Mucosa of rectum (tissue), 2 donors: ENCODE results near the gene IRS4.

Experiments
- H3K27ac ChIP-seq, 2 donors: one replicate each; pipeline ENCODE4 v1.7.0; 2013; ENCODE audit warnings: inconsistent platforms in 2 of 2, low read depth in 2 of 2, low read length in 2 of 2
- H3K27me3 ChIP-seq, 2 donors: one replicate each; pipeline ENCODE4 v1.7.0; 2013; ENCODE audit warnings: low read length in 2 of 2; ENCODE audit not compliant: control insufficient read depth in 2 of 2, insufficient read depth in 2 of 2
- H3K36me3 ChIP-seq, 2 donors: one replicate each; pipeline ENCODE4 v1.7.0; 2013; ENCODE audit warnings: low read length in 2 of 2; ENCODE audit not compliant: control insufficient read depth in 2 of 2, insufficient read depth in 2 of 2
- H3K4me1 ChIP-seq, 2 donors: one replicate each; pipeline ENCODE4 v1.7.0; 2013; ENCODE audit warnings: low read length in 2 of 2, mild to moderate bottlenecking in 1 of 2; ENCODE audit not compliant: control insufficient read depth in 2 of 2, insufficient read depth in 2 of 2
- H3K4me3 ChIP-seq, 2 donors: one replicate each; pipeline ENCODE4 v1.7.0; 2013; ENCODE audit warnings: low read length in 2 of 2
- H3K9ac ChIP-seq, 2 donors: one replicate each; pipeline ENCODE4 v1.7.0; 2013; ENCODE audit warnings: low read length in 2 of 2, low read depth in 1 of 2, mild to moderate bottlenecking in 1 of 2
- H3K9me3 ChIP-seq, 2 donors: one replicate each; pipeline ENCODE4 v1.7.0; 2013; ENCODE audit warnings: low read length in 2 of 2; ENCODE audit not compliant: control insufficient read depth in 2 of 2
- donor health status: healthy.
- donor health status: Normal muscosa, but diverticular disease.

The IRS4 gene

GRCh38 chrX:108731153-108731552 lies 5.2 kb downstream of the IRS4 start:
- peaks cover 15 to 23% of the 10 kb centered on the region in 2 donors for H3K27me3 ChIP-seq

DNA sequence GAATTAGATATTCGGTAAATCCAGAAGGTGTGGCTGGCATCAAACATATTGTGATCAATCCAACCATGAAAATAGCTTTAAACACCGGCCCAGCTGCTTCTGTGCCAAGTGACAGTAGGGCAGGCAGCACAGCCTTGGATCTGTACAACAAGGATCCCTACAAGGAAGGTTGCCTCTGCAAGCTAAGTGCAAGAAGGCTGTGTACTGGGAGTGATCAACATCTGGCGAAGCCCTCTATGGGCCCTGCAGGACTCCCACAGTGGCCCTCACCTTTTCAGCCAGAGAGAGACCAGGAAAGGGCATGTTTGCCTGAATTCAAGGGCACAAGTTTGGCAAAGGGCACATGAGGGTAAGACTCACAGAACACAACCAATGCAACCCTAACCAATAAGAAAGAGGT lies 9.6 kb downstream of the IRS4 start:
- no peaks in the 10 kb centered on the region for H3K4me1 ChIP-seq
- peaks cover 0 to 9% of the 10 kb centered on the region in 2 donors for H3K27me3 ChIP-seq
- H3K27ac ChIP-seq, result no peak overlapping the region
- H3K36me3 ChIP-seq, result no peaks in the 10 kb centered on the region
- H3K4me3 ChIP-seq, result no peak overlapping the region
- H3K9me3 ChIP-seq, result no peaks in the 10 kb centered on the region
- no peak overlapping the region for H3K9ac ChIP-seq

More at GRCh38 chrX:108731153-108731552, 5.2 kb downstream of the IRS4 start:
- Histone ChIP-seq H3K27ac (no peak overlapping the region), H3K4me1 (no peaks in the 10 kb centered on the region), H3K9ac (no peak overlapping the region), H3K4me3 (no peak overlapping the region), H3K36me3 (no peaks in the 10 kb centered on the region), H3K9me3 (no peaks in the 10 kb centered on the region)

DNA sequence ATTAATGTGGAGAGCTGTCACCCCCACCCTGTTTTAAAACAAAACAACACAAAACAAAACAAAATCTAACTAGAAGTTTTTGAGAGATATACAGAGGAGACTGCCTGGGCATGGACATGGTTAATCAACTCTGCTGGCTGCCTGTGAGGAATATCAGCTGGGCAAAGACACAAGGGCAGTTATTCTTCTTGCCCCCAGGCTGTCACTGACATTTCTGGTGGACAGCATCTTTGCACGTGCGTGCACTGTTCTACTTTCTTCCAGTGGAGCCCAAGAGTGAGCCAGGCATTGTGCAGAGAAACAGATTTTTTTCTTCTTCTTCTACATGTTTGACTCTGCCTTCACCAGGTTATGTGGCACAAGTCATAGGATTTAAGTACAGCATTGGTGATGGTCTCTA lies 13.8 kb downstream of the IRS4 start:
- Histone ChIP-seq H3K4me3 (no peak overlapping the region), H3K9ac (no peak overlapping the region), H3K27me3 (peaks cover 0 to 3% of the 10 kb centered on the region in 2 donors), H3K4me1 (no peaks in the 10 kb centered on the region), H3K36me3 (no peaks in the 10 kb centered on the region), H3K9me3 (no peaks in the 10 kb centered on the region), H3K27ac (no peak overlapping the region)

- Histone ChIP-seq H3K9me3 (no peaks in the 10 kb centered on the region), H3K27me3 (no peaks in the 10 kb centered on the region), H3K27ac (no peak overlapping the region), H3K36me3 (no peaks in the 10 kb centered on the region), H3K4me3 (no peak overlapping the region), H3K4me1 (no peaks in the 10 kb centered on the region), H3K9ac (no peak overlapping the region)
These were observed 23.5 kb downstream of the IRS4 start for GRCh38 chrX:108712886-108713285.

DNA sequence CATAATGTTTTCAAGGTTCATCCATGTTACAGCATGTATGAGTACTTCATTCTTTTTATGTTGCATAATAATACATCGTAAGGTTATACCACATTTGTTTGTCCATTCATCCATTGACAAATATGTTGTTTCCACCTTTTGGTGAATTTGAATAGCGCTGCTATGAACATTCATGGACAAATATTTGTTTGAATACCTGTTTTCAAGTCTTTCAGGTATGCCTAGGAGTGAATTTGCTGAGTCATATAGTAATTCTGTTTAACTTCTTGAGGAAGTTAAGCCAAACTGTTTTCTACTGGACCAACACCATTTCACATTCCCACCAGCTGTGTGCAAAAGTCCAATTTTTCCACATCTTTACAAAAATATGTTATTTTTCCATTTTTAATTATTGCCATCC lies 31.5 kb downstream of the IRS4 start:
- H3K27me3 ChIP-seq, result no peaks in the 10 kb centered on the region
- H3K27ac ChIP-seq, result no peak overlapping the region
- H3K4me1 ChIP-seq, result no peaks in the 10 kb centered on the region
- no peaks in the 10 kb centered on the region for H3K9me3 ChIP-seq
- H3K36me3 ChIP-seq, result no peaks in the 10 kb centered on the region
- H3K9ac ChIP-seq, result no peak overlapping the region
- no peak overlapping the region for H3K4me3 ChIP-seq

GRCh38 chrX:108702530-108702929 lies 33.8 kb downstream of the IRS4 start:
- no peak overlapping the region for H3K27ac ChIP-seq
- no peak overlapping the region for H3K4me3 ChIP-seq
- no peaks in the 10 kb centered on the region for H3K4me1 ChIP-seq

GRCh38 chrX:108701633-108702032 lies 34.7 kb downstream of the IRS4 start:
- Histone ChIP-seq H3K27ac (no peak overlapping the region), H3K36me3 (no peaks in the 10 kb centered on the region), H3K9me3 (no peaks in the 10 kb centered on the region), H3K27me3 (no peaks in the 10 kb centered on the region), H3K4me1 (no peaks in the 10 kb centered on the region), H3K4me3 (no peak overlapping the region), H3K9ac (no peak overlapping the region)

More at GRCh38 chrX:108702530-108702929, 33.8 kb downstream of the IRS4 start:
- H3K9me3 ChIP-seq, result no peaks in the 10 kb centered on the region
- no peaks in the 10 kb centered on the region for H3K36me3 ChIP-seq
- no peaks in the 10 kb centered on the region for H3K27me3 ChIP-seq
- H3K9ac ChIP-seq, result no peak overlapping the region

- no peaks in the 10 kb centered on the region for H3K9me3 ChIP-seq
- no peak overlapping the region for H3K27ac ChIP-seq
- H3K27me3 ChIP-seq, result no peaks in the 10 kb centered on the region
- H3K36me3 ChIP-seq, result no peaks in the 10 kb centered on the region
- no peak overlapping the region for H3K9ac ChIP-seq
- H3K4me3 ChIP-seq, result no peak overlapping the region
- no peaks in the 10 kb centered on the region for H3K4me1 ChIP-seq
These were observed 37.0 kb downstream of the IRS4 start for GRCh38 chrX:108699368-108699767.

DNA sequence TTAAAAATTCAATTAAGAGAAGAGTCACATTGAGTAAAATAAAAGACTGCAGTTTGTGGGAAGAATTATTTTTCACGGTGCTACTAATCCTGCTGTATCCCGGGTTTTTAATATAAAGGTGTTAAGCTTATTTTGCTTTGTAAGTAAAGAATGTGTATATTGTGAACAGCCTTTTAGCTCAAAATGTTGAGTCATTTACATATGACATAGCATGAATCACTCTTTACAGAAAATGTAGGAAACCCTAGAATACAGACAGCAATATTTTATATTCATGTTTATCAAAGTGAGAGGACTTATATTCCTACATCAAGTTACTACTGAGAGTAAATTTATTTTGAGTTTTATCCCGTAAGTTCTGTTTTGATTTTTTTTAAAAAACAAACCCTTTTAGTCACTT lies 39.7 kb downstream of the IRS4 start:
- no peaks in the 10 kb centered on the region for H3K4me1 ChIP-seq
- H3K27ac ChIP-seq, result no peak overlapping the region
- no peaks in the 10 kb centered on the region for H3K9me3 ChIP-seq
- H3K27me3 ChIP-seq, result no peaks in the 10 kb centered on the region
- no peak overlapping the region for H3K9ac ChIP-seq
- no peak overlapping the region for H3K4me3 ChIP-seq
- no peaks in the 10 kb centered on the region for H3K36me3 ChIP-seq
